ENCODE data around the gene ZBTB5. TPM values are rescaled to one million over a fixed set of nuclear protein-coding genes. Genes with fewer than 3 reads are reported as not detected.

ZBTB5 gene
- total and polyA plus RNA-seq, 2 of the 8 experiments (the other 6 are each of a cell fraction or from before 2014, with no cell fraction given): 13.3 to 14.5 TPM

DNA sequence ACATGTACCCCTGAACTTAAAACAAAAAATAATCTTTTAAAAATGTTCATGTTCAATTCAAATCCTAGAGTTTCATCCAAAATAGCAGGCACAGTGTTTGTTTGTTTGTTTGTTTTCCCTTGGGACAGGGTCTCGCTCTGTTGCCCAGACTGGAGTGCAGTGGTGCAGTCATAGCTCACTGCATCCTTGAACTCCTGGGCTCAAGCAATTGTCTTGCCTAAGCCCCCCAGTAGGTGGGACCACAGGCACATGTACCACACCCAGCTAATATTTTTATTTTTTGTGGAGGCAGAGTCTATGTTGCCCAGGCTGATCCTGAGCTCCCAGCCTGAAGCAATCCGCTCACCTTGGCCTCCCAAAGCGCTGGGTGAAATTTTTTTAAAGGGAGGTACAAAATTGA lies 15.5 kb upstream of the ZBTB5 start:
- WGBS, 2 experiments (ENCODE audit: extremely low coverage in 1 of 2, insufficient coverage in 1 of 2, insufficient read length in 1 of 2, insufficient replicate concordance in 2 of 2, low coverage in 1 of 2, low lambda C conversion rate in 2 of 2, missing lambda C conversion rate in 1 of 2): 95% methylated on average over 3 of the region's 3 CpGs; no CpG with 5 or more reads in 1 of the 2 experiments
- FAIRE-seq: no peak
- Histone ChIP-seq H2AFZ (ENCODE audit: low read length) (no peak overlapping the region), H2BK15ac (ENCODE audit: low read length) (no peak overlapping the region), H2BK20ac (ENCODE audit: low read length) (no peak overlapping the region), H3K27me3 (replicated peaks in 1 of 4; ENCODE audit: control insufficient read depth in 3 of 4, extremely low read depth in 1 of 4, insufficient read depth in 3 of 4, low read length in 3 of 4) (no peaks in the 10 kb centered on the region), H4K8ac (ENCODE audit: extremely low read depth, insufficient read depth, low read length) (no peak overlapping the region), H3K9ac (replicated peaks in 1 of 4; ENCODE audit: extremely low read depth in 1 of 4, low read depth in 3 of 4, low read length in 3 of 4) (no peak overlapping the region), H4K5ac (ENCODE audit: insufficient read length, low read depth, low read length) (no peak overlapping the region), H3K79me1 (ENCODE audit: low read depth, low read length) (no peaks in the 10 kb centered on the region), H4K20me1 (replicated peaks in 1 of 2; ENCODE audit: control insufficient read depth in 1 of 2, insufficient read depth in 2 of 2, low read length in 2 of 2) (no peaks in the 10 kb centered on the region), H3K4me1 (replicated peaks in 1 of 4; ENCODE audit: control insufficient read depth in 3 of 4, insufficient read depth in 4 of 4, low read length in 3 of 4) (peaks cover 0 to 4% (median 2%) of the 10 kb centered on the region in 4 experiments; a peak in 3 of 7 replicates), H3K18ac (ENCODE audit: extremely low read depth, low read length) (no peak overlapping the region), H4K91ac (replicated peaks; ENCODE audit: insufficient read length, low read length) (no peak overlapping the region), H3K9me3 (ENCODE audit: insufficient read depth in 2 of 2, low read depth in 1 of 2, low read length in 1 of 2) (no peaks in the 10 kb centered on the region), H3K56ac (replicated peaks; ENCODE audit: insufficient read length, low read depth, low read length) (no peak overlapping the region), H3K79me2 (ENCODE audit: control insufficient read depth in 1 of 2, insufficient read depth in 2 of 2, low read length in 2 of 2) (no peaks in the 10 kb centered on the region), H3K36me3 (ENCODE audit: control insufficient read depth in 2 of 4, insufficient read depth in 4 of 4, low read length in 3 of 4) (no peaks in the 10 kb centered on the region), H2BK5ac (ENCODE audit: low read depth, low read length) (no peak overlapping the region), H3K27ac (ENCODE audit: low read depth, low read length) (no peak overlapping the region), H2AK5ac (ENCODE audit: low read depth, low read length) (no peak overlapping the region), H3K4me3 (ENCODE audit: extremely low read depth in 1 of 4, insufficient read depth in 2 of 4, low read depth in 3 of 4, low read length in 4 of 4) (no peak overlapping the region), H3K23ac (ENCODE audit: insufficient read length) (no peak overlapping the region), H3K14ac (ENCODE audit: insufficient read length) (no peak overlapping the region), H2BK120ac (replicated peaks; ENCODE audit: low read depth, low read length) (no peak overlapping the region), H3K4me2 (ENCODE audit: insufficient read depth in 1 of 2, low read depth in 2 of 2, low read length in 2 of 2) (no peak overlapping the region), H3K4ac (replicated peaks; ENCODE audit: insufficient read length, low read depth, low read length) (no peak overlapping the region), H2BK12ac (ENCODE audit: low read depth, low read length) (no peak overlapping the region), H3K23me2 (ENCODE audit: low read depth, low read length) (no peaks in the 10 kb centered on the region; the same call in 1 of the 2 replicates)
- DNase-seq (ENCODE audit: low read depth in 1 of 2, low spot score in 2 of 2): no peak
- ChIA-PET CTCF (ENCODE audit: partially characterized antibody) (interaction anchor here (1.3 to 1.7 kb wide), 4 partner anchors 27 to 36 kb away, joined by 4 to 6 read pairs (median 6); no protein-coding TSS in a partner anchor), POLR2A (ENCODE audit: partially characterized antibody) (interaction anchor here (0.8 to 2.8 kb wide), 4 partner anchors 12 to 95 kb away, joined by 3 to 11 read pairs (median 8); no protein-coding TSS in a partner anchor)
- TF ChIP-seq TCF12 (IDR thresholded peaks at IDR 0.05; ENCODE audit: low read depth, low read length) (no peak), PHF8 (conservative IDR thresholded peaks at IDR 0.05; ENCODE audit: low read depth, low read length) (no peak), CTBP2 (IDR thresholded peaks at IDR 0.05; ENCODE audit: borderline replicate concordance, insufficient read depth, insufficient read length, low read length) (no peak), RNF2 (IDR thresholded peaks at IDR 0.05; ENCODE audit: borderline replicate concordance, low read depth, low read length, missing control alignments, poor library complexity, severe bottlenecking) (no peak), TBP (IDR thresholded peaks at IDR 0.05; ENCODE audit: low read depth, low read length) (no peak), CBX5 (IDR thresholded peaks at IDR 0.05; ENCODE audit: low read depth, low read length) (no peak)
- TF ChIP-seq, protein P1, sequence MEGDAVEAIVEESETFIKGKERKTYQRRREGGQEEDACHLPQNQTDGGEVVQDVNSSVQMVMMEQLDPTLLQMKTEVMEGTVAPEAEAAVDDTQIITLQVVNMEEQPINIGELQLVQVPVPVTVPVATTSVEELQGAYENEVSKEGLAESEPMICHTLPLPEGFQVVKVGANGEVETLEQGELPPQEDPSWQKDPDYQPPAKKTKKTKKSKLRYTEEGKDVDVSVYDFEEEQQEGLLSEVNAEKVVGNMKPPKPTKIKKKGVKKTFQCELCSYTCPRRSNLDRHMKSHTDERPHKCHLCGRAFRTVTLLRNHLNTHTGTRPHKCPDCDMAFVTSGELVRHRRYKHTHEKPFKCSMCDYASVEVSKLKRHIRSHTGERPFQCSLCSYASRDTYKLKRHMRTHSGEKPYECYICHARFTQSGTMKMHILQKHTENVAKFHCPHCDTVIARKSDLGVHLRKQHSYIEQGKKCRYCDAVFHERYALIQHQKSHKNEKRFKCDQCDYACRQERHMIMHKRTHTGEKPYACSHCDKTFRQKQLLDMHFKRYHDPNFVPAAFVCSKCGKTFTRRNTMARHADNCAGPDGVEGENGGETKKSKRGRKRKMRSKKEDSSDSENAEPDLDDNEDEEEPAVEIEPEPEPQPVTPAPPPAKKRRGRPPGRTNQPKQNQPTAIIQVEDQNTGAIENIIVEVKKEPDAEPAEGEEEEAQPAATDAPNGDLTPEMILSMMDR (IDR thresholded peaks at IDR 0.05; ENCODE audit: control extremely low read depth in 1 of 3, insufficient read depth in 1 of 3, low read depth in 1 of 3, low read length in 3 of 3): no peak

Data from H1 (cell line).